Neural progenitor cell (in vitro differentiated cells): ENCODE results near the gene KIF26A. TPM values are rescaled to one million over a fixed set of nuclear protein-coding genes. Genes with fewer than 3 reads are reported as not detected.
A peak's percentile ranks its signal among the peaks of the same experiment; 100 is the strongest.

Source experiments
- DNase-seq: peaks from one replicate; pipeline ENCODE4 v3.0.0-alpha.2; 2016; ENCODE audit warnings: low spot score
- H2AFZ ChIP-seq: fragments of 200-600 bp; sonication (generic); replicated peaks from 2 replicates; pipeline ENCODE4 v1.6.1; 2016; ENCODE audit warnings: antibody characterized with exemption
- H3F3A ChIP-seq: fragments of 200-600 bp; sonication (generic); 2 replicates; pipeline ENCODE4 v1.6.1; 2016; ENCODE audit warnings: antibody characterized with exemption, low read depth
- H3K27ac ChIP-seq: fragments of 200-600 bp; sonication (generic); 2 replicates; pipeline ENCODE4 v1.5.1; 2016; ENCODE audit warnings: mild to moderate bottlenecking
- H3K27me3 ChIP-seq: fragments of 200-600 bp; sonication (generic); 2 replicates; pipeline ENCODE4 v1.6.1; 2016; ENCODE audit warnings: mild to moderate bottlenecking, moderate library complexity
- H3K36me3 ChIP-seq: fragments of 200-600 bp; sonication (generic); 2 replicates; pipeline ENCODE4 v1.5.1; 2016
- H3K4me1 ChIP-seq: fragments of 200-600 bp; sonication (generic); 2 replicates; pipeline ENCODE4 v1.6.1; 2016; ENCODE audit warnings: mixed run types
- H3K4me2 ChIP-seq: fragments of 200-600 bp; sonication (generic); 2 replicates; pipeline ENCODE4 v1.6.1; 2016
- H3K4me3 ChIP-seq: fragments of 200-600 bp; sonication (generic); 2 replicates; pipeline ENCODE4 v1.5.1; 2016
- H3K79me2 ChIP-seq: fragments of 200-600 bp; sonication (generic); 2 replicates; pipeline ENCODE4 v1.6.1; 2016; ENCODE audit warnings: low read depth
- H3K9ac ChIP-seq: fragments of 200-600 bp; sonication (generic); 2 replicates; pipeline ENCODE4 v1.6.1; 2016
- H3K9me3 ChIP-seq: fragments of 200-600 bp; sonication (generic); 2 replicates; pipeline ENCODE4 v1.5.1; 2016; ENCODE audit warnings: low read depth
- H4K20me1 ChIP-seq: fragments of 200-600 bp; sonication (generic); 2 replicates; pipeline ENCODE4 v1.6.1; 2016; ENCODE audit warnings: low read depth
- H3K27ac Mint-ChIP-seq: 3 replicates; pipeline ENCODE4 v1.8.0; 2021; ENCODE audit warnings: mixed read lengths
- H3K27me3 Mint-ChIP-seq: 2 replicates; pipeline ENCODE4 v1.8.0; 2022; ENCODE audit warnings: low read depth, mild to moderate bottlenecking, inconsistent platforms, moderate library complexity, mixed read lengths; ENCODE audit not compliant: insufficient read depth
- H3K36me3 Mint-ChIP-seq: 3 replicates; pipeline ENCODE4 v1.8.0; 2021; ENCODE audit warnings: mixed read lengths
- H3K4me1 Mint-ChIP-seq: 3 replicates; pipeline ENCODE4 v1.8.0; 2021; ENCODE audit warnings: mixed read lengths
- H3K4me3 Mint-ChIP-seq: 3 replicates; pipeline ENCODE4 v1.8.0; 2021; ENCODE audit warnings: mild to moderate bottlenecking, moderate library complexity, mixed read lengths
- H3K9me3 Mint-ChIP-seq: 3 replicates; pipeline ENCODE4 v1.8.0; 2020; ENCODE audit warnings: mixed read lengths
- EZH2 ChIP-seq: fragments of 200-600 bp; sonication (generic); IDR thresholded peaks from 2 replicates; pipeline ENCODE4 v1.6.1; 2017; ENCODE audit warnings: antibody characterized with exemption, mild to moderate bottlenecking, moderate library complexity
- EZH2phosphoT487 ChIP-seq: fragments of 200-600 bp; sonication (generic); IDR thresholded peaks from 2 replicates; pipeline ENCODE4 v1.6.1; 2017; ENCODE audit warnings: antibody characterized with exemption
- microRNA counts: library from miRNA; unstranded; fragments of <30 nt; microRNA quantifications from one replicate; lab custom pipeline; 2016
- microRNA-seq: library from miRNA; unstranded; fragments of <30 nt; microRNA quantifications from one replicate; pipeline ENCODE4, GENCODE V29; 2016
- small RNA-seq: library from RNA; depleted of rRNA; stranded (forward); fragments of <200 nt; gene quantifications from one replicate; pipeline ENCODE3, GENCODE V24; 2015
- total RNA-seq: library from RNA; depleted of rRNA; stranded (reverse); fragments of >200 nt; gene quantifications from 2 replicates; pipeline ENCODE4 v1.2.3, GENCODE V29; 2015; ENCODE audit warnings: low replicate concordance
- TF ChIP-seq, protein P1 (sequence below): fragments of 200-600 bp; sonication (generic); IDR thresholded peaks from 2 replicates; pipeline ENCODE4 v1.5.1; 2017; ENCODE audit warnings: antibody characterized with exemption, mild to moderate bottlenecking

KIF26A gene
- total RNA-seq, 1 donor from 2014 or later, result 6.1 TPM

DNA sequence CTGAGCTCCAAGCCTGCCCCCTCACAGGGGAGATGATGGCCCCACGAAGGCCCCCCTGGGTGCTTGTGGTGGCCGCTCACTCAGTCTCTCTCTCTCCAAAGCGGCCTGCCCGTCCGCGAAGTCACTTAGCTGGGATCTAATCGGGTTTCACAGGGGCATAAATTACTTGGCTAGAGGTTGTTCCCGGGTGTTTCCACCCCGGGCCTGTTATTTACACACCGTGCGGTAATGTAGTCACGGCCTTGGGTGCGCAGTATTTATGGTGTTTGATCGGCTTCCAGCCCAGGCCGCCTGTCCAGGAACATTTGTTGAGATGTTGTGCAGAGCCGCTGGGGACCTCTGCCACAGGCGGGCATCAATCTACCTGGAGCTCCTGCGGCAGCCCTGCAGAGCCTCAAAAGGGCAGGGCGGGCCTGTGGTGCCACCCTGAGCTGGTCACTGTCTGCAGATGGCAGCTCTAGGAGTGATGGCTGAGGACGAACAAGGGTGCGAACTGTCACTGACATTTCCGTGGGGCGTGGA is 91.2 kb downstream of the KIF26A start:
- Mint-ChIP-seq H3K9me3 (peaks cover 5% of the 10 kb centered on the region), H3K36me3 (no peaks in the 10 kb centered on the region), H3K4me3 (peak overlapping the region; percentile 18), H3K27ac (no peak overlapping the region), H3K27me3 (peaks cover 5% of the 10 kb centered on the region), H3K4me1 (peaks cover 6% of the 10 kb centered on the region)
- Histone ChIP-seq H3K9me3 (no peaks in the 10 kb centered on the region), H3K9ac (no peak overlapping the region), H3K79me2 (no peaks in the 10 kb centered on the region), H3K4me2 (no peak overlapping the region), H3F3A (no peaks in the 10 kb centered on the region), H3K4me1 (no peaks in the 10 kb centered on the region), H2AFZ (no peak overlapping the region), H3K27ac (no peak overlapping the region), H3K27me3 (no peaks in the 10 kb centered on the region), H4K20me1 (no peaks in the 10 kb centered on the region), H3K4me3 (no peak overlapping the region), H3K36me3 (no peaks in the 10 kb centered on the region)
- DNase-seq, result no peak
- no peak for TF ChIP-seq EZH2

DNA sequence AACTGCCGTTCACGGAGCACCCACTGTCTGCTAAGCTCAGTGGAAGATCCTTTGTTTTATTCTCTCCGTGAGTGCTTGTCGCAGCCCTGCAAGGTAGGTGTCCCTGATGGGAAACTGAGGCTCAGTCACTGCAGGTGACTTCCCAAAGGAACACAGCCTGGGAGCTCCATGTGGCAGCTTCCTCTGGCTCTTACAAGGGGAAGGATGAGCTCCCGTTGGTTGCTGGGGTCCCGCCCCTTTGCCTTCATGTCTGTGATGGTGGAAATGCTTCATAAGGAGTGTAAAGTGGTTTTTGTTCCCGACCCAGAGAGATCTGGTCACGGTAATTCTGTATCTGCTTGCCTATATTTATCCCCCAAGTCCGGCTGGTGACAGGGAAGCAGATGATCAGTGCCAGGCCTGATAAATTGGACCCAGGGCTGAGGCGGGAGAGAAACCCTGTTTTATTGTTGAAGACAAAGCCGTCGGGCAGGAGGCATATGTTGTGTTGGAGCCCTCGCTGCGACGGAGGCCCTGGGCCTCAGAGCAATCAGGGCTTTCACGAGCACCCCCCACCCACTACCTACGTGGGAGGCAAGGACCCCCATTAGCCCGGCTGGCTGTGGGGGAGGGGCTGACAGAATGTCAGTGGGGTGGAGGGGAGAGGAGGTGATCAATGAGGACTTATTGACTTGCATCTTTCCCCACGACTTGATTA is 91.9 kb downstream of the KIF26A start:
- no peak for TF ChIP-seq EZH2phosphoT487
- TF ChIP-seq EZH2, result no peak
- TF ChIP-seq, protein P1, sequence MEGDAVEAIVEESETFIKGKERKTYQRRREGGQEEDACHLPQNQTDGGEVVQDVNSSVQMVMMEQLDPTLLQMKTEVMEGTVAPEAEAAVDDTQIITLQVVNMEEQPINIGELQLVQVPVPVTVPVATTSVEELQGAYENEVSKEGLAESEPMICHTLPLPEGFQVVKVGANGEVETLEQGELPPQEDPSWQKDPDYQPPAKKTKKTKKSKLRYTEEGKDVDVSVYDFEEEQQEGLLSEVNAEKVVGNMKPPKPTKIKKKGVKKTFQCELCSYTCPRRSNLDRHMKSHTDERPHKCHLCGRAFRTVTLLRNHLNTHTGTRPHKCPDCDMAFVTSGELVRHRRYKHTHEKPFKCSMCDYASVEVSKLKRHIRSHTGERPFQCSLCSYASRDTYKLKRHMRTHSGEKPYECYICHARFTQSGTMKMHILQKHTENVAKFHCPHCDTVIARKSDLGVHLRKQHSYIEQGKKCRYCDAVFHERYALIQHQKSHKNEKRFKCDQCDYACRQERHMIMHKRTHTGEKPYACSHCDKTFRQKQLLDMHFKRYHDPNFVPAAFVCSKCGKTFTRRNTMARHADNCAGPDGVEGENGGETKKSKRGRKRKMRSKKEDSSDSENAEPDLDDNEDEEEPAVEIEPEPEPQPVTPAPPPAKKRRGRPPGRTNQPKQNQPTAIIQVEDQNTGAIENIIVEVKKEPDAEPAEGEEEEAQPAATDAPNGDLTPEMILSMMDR, result no peak
- H3K4me1 ChIP-seq, result no peaks in the 10 kb centered on the region
- H3K4me3 Mint-ChIP-seq, result no peak overlapping the region
- H3K4me3 ChIP-seq, result no peak overlapping the region
- H3K9me3 Mint-ChIP-seq, result peaks cover 8% of the 10 kb centered on the region
- H3K4me1 Mint-ChIP-seq, result peaks cover 6% of the 10 kb centered on the region
- H3K9me3 ChIP-seq, result no peaks in the 10 kb centered on the region
- H3K9ac ChIP-seq, result no peak overlapping the region
- H3F3A ChIP-seq, result no peaks in the 10 kb centered on the region
- H3K36me3 ChIP-seq, result no peaks in the 10 kb centered on the region
- H2AFZ ChIP-seq, result no peak overlapping the region
- H3K27me3 ChIP-seq, result no peaks in the 10 kb centered on the region
- DNase-seq, result no peak
- H3K4me2 ChIP-seq, result no peak overlapping the region
- peak overlapping the region; percentile 44 for H3K27ac Mint-ChIP-seq
- H3K36me3 Mint-ChIP-seq, result no peaks in the 10 kb centered on the region
- H3K27ac ChIP-seq, result no peak overlapping the region
- no peaks in the 10 kb centered on the region for H3K79me2 ChIP-seq
- peaks cover 5% of the 10 kb centered on the region for H3K27me3 Mint-ChIP-seq
- no peaks in the 10 kb centered on the region for H4K20me1 ChIP-seq

MicroRNAs within 50 kb of the gene (microRNA counts, 767-probe panel; counts per million panel counts)
- microRNA hsa-miR-203 (lab: Ali Mortazavi, UCI), result 460 counts per million, percentile 90 among the panel's probes with 10 or more counts

Small RNAs within 50 kb of the gene (microRNA-seq; reads per million reads assigned to microRNA genes)
- not detected for gene MIR203A
- gene MIR203B, result not detected

Small RNAs within 50 kb of the gene (small RNA-seq; reads per million reads assigned to genes)
- gene MIR203A, result 0.20 reads per million

Other genes with a start within 250 kb of the KIF26A start
- not detected in 2 replicates for gene TDRD9, start 210.1 kb upstream of the KIF26A start, total RNA-seq
- gene RD3L, start 196.1 kb upstream of the KIF26A start, total RNA-seq, result not detected in 2 replicates
- 0.87 and 1.2 TPM in 2 replicates for gene ASPG, start 52.9 kb upstream of the KIF26A start, total RNA-seq